ENCODE data around the gene MLXIP.

The MLXIP gene

GRCh38 chr12:122097927-122098756, 19.6 kb downstream of the MLXIP start:
- Histone ChIP-seq H3K4me3 (ENCODE audit: low read length in 2 of 2) (no peak overlapping the region), H2BK15ac (ENCODE audit: low read length) (no peak overlapping the region), H3K79me1 (ENCODE audit: low read depth, low read length) (peaks cover 15% of the 10 kb centered on the region), H3K4me1 (ENCODE audit: control insufficient read depth in 2 of 2, insufficient read depth in 1 of 2, low read depth in 1 of 2, low read length in 2 of 2) (peaks cover 4 to 11% of the 10 kb centered on the region in 2 donors), H2BK5ac (ENCODE audit: low read length) (no peak overlapping the region), H4K8ac (ENCODE audit: low read depth, low read length) (no peak overlapping the region), H4K91ac (ENCODE audit: low read depth, low read length, poor library complexity) (no peak overlapping the region), H2AK5ac (ENCODE audit: low read depth, low read length) (no peak overlapping the region), H3K36me3 (replicated peaks in 1 of 2; ENCODE audit: control insufficient read depth in 2 of 2, insufficient read depth in 2 of 2, low read length in 2 of 2) (peaks cover 0 to 1% of the 10 kb centered on the region in 2 donors), H3K27ac (replicated peaks; ENCODE audit: low read length) (no peak overlapping the region), H2BK120ac (ENCODE audit: low read depth, low read length) (no peak overlapping the region), H3K14ac (ENCODE audit: low read length) (no peak overlapping the region), H3K18ac (ENCODE audit: low read length) (no peak overlapping the region), H3K4ac (ENCODE audit: low read length) (no peak overlapping the region), H3K27me3 (ENCODE audit: control insufficient read depth in 3 of 3, insufficient read depth in 3 of 3, low read depth in 1 of 3, low read length in 3 of 3) (peaks cover 0 to 6% (median 0%) of the 10 kb centered on the region in 3 experiments), H3K4me2 (ENCODE audit: insufficient read depth, low read length, poor library complexity, severe bottlenecking) (no peak overlapping the region), H2BK12ac (ENCODE audit: low read length) (no peak overlapping the region), H3K23ac (ENCODE audit: low read depth, low read length, poor library complexity) (no peak overlapping the region), H3K9ac (ENCODE audit: low read depth, low read length, poor library complexity) (no peak overlapping the region), H2AFZ (ENCODE audit: low read length) (no peak overlapping the region), H3K9me3 (replicated peaks in 1 of 2; ENCODE audit: control insufficient read depth in 2 of 2, insufficient read depth in 1 of 2, low read depth in 1 of 2, low read length in 2 of 2) (peaks cover 6 to 16% of the 10 kb centered on the region in 2 donors)
- WGBS, 2 donors (ENCODE audit: extremely low coverage in 2 of 2, insufficient read length in 2 of 2, insufficient replicate concordance in 1 of 2), result no CpG with 5 or more reads among the region's 10 CpGs
- no peak for DNase-seq (ENCODE audit: low spot score)

- DNase-seq (ENCODE audit: low spot score), result no peak
- H2AFZ ChIP-seq (ENCODE audit: low read length), result no peak overlapping the region
- no peak overlapping the region for H3K4ac ChIP-seq (ENCODE audit: low read length)
- H3K14ac ChIP-seq (ENCODE audit: low read length), result no peak overlapping the region
- H3K36me3 ChIP-seq (replicated peaks in 1 of 2; ENCODE audit: control insufficient read depth in 2 of 2, insufficient read depth in 2 of 2, low read length in 2 of 2), result no peaks in the 10 kb centered on the region
- no peak overlapping the region for H2BK12ac ChIP-seq (ENCODE audit: low read length)
- no peak overlapping the region for H4K91ac ChIP-seq (ENCODE audit: low read depth, low read length, poor library complexity)
- H3K9ac ChIP-seq (ENCODE audit: low read depth, low read length, poor library complexity), result no peak overlapping the region
- H2BK120ac ChIP-seq (ENCODE audit: low read depth, low read length), result no peak overlapping the region
- H2BK15ac ChIP-seq (ENCODE audit: low read length), result no peak overlapping the region
- no CpG with 5 or more reads among the region's 6 CpGs for WGBS, 2 donors (ENCODE audit: extremely low coverage in 2 of 2, insufficient read length in 2 of 2, insufficient replicate concordance in 1 of 2)
- H2BK5ac ChIP-seq (ENCODE audit: low read length), result no peak overlapping the region
- no peak overlapping the region for H3K4me3 ChIP-seq (ENCODE audit: low read length in 2 of 2)
- H3K79me1 ChIP-seq (ENCODE audit: low read depth, low read length), result peaks cover 4% of the 10 kb centered on the region
- H3K27ac ChIP-seq (replicated peaks; ENCODE audit: low read length), result no peak overlapping the region
- peaks cover 4 to 11% of the 10 kb centered on the region in 2 donors for H3K4me1 ChIP-seq (ENCODE audit: control insufficient read depth in 2 of 2, insufficient read depth in 1 of 2, low read depth in 1 of 2, low read length in 2 of 2)
- no peak overlapping the region for H4K8ac ChIP-seq (ENCODE audit: low read depth, low read length)
- peaks cover 0 to 2% (median 0%) of the 10 kb centered on the region in 3 experiments for H3K27me3 ChIP-seq (ENCODE audit: control insufficient read depth in 3 of 3, insufficient read depth in 3 of 3, low read depth in 1 of 3, low read length in 3 of 3)
- no peak overlapping the region for H2AK5ac ChIP-seq (ENCODE audit: low read depth, low read length)
- peaks cover 5 to 6% of the 10 kb centered on the region in 2 donors for H3K9me3 ChIP-seq (replicated peaks in 1 of 2; ENCODE audit: control insufficient read depth in 2 of 2, insufficient read depth in 1 of 2, low read depth in 1 of 2, low read length in 2 of 2)
- H3K23ac ChIP-seq (ENCODE audit: low read depth, low read length, poor library complexity), result peak overlapping the region; percentile 32
- H3K18ac ChIP-seq (ENCODE audit: low read length), result no peak overlapping the region
- H3K4me2 ChIP-seq (ENCODE audit: insufficient read depth, low read length, poor library complexity, severe bottlenecking), result no peak overlapping the region
Observed at GRCh38 chr12:122099280-122099749, 20.8 kb downstream of the MLXIP start.

GRCh38 chr12:122099856-122100255, 21.3 kb downstream of the MLXIP start:
- DNase-seq (ENCODE audit: low spot score), result no peak
- H3K4me2 ChIP-seq (ENCODE audit: insufficient read depth, low read length, poor library complexity, severe bottlenecking), result no peak overlapping the region
- no peak overlapping the region for H2BK120ac ChIP-seq (ENCODE audit: low read depth, low read length)
- H4K91ac ChIP-seq (ENCODE audit: low read depth, low read length, poor library complexity), result no peak overlapping the region
- peaks cover 2% of the 10 kb centered on the region for H3K79me1 ChIP-seq (ENCODE audit: low read depth, low read length)
- H2AFZ ChIP-seq (ENCODE audit: low read length), result no peak overlapping the region
- peaks cover 2 to 6% of the 10 kb centered on the region in 2 donors for H3K9me3 ChIP-seq (replicated peaks in 1 of 2; ENCODE audit: control insufficient read depth in 2 of 2, insufficient read depth in 1 of 2, low read depth in 1 of 2, low read length in 2 of 2)
- H2AK5ac ChIP-seq (ENCODE audit: low read depth, low read length), result no peak overlapping the region
- H3K36me3 ChIP-seq (replicated peaks in 1 of 2; ENCODE audit: control insufficient read depth in 2 of 2, insufficient read depth in 2 of 2, low read length in 2 of 2), result no peaks in the 10 kb centered on the region
- no peak overlapping the region for H3K9ac ChIP-seq (ENCODE audit: low read depth, low read length, poor library complexity)
- no peaks in the 10 kb centered on the region for H3K27me3 ChIP-seq (ENCODE audit: control insufficient read depth in 3 of 3, insufficient read depth in 3 of 3, low read depth in 1 of 3, low read length in 3 of 3)
- H3K14ac ChIP-seq (ENCODE audit: low read length), result no peak overlapping the region
- H3K4me3 ChIP-seq (ENCODE audit: low read length in 2 of 2), result no peak overlapping the region
- H2BK12ac ChIP-seq (ENCODE audit: low read length), result no peak overlapping the region
- H3K18ac ChIP-seq (ENCODE audit: low read length), result no peak overlapping the region
- no peak overlapping the region for H2BK15ac ChIP-seq (ENCODE audit: low read length)
- peaks cover 4 to 9% of the 10 kb centered on the region in 2 donors for H3K4me1 ChIP-seq (ENCODE audit: control insufficient read depth in 2 of 2, insufficient read depth in 1 of 2, low read depth in 1 of 2, low read length in 2 of 2)
- H3K27ac ChIP-seq (replicated peaks; ENCODE audit: low read length), result no peak overlapping the region
- H3K4ac ChIP-seq (ENCODE audit: low read length), result no peak overlapping the region
- H2BK5ac ChIP-seq (ENCODE audit: low read length), result no peak overlapping the region
- WGBS, 2 donors (ENCODE audit: extremely low coverage in 2 of 2, insufficient read length in 2 of 2, insufficient replicate concordance in 1 of 2), result no CpG with 5 or more reads among the region's 3 CpGs
- H3K23ac ChIP-seq (ENCODE audit: low read depth, low read length, poor library complexity), result no peak overlapping the region
- H4K8ac ChIP-seq (ENCODE audit: low read depth, low read length), result no peak overlapping the region

- peaks cover 2% of the 10 kb centered on the region for H3K79me1 ChIP-seq (ENCODE audit: low read depth, low read length)
- no peak overlapping the region for H4K91ac ChIP-seq (ENCODE audit: low read depth, low read length, poor library complexity)
- no peak overlapping the region for H3K9ac ChIP-seq (ENCODE audit: low read depth, low read length, poor library complexity)
- DNase-seq (ENCODE audit: low spot score), result no peak
- peaks cover 2 to 6% of the 10 kb centered on the region in 2 donors for H3K9me3 ChIP-seq (replicated peaks in 1 of 2; ENCODE audit: control insufficient read depth in 2 of 2, insufficient read depth in 1 of 2, low read depth in 1 of 2, low read length in 2 of 2)
- H3K27me3 ChIP-seq (ENCODE audit: control insufficient read depth in 3 of 3, insufficient read depth in 3 of 3, low read depth in 1 of 3, low read length in 3 of 3), result no peaks in the 10 kb centered on the region
- no peak overlapping the region for H3K4ac ChIP-seq (ENCODE audit: low read length)
- no peak overlapping the region for H2AK5ac ChIP-seq (ENCODE audit: low read depth, low read length)
- no peak overlapping the region for H4K8ac ChIP-seq (ENCODE audit: low read depth, low read length)
- no peaks in the 10 kb centered on the region for H3K36me3 ChIP-seq (replicated peaks in 1 of 2; ENCODE audit: control insufficient read depth in 2 of 2, insufficient read depth in 2 of 2, low read length in 2 of 2)
- H2BK120ac ChIP-seq (ENCODE audit: low read depth, low read length), result no peak overlapping the region
- no peak overlapping the region for H3K4me2 ChIP-seq (ENCODE audit: insufficient read depth, low read length, poor library complexity, severe bottlenecking)
- H3K18ac ChIP-seq (ENCODE audit: low read length), result no peak overlapping the region
- H3K14ac ChIP-seq (ENCODE audit: low read length), result no peak overlapping the region
- WGBS, 2 donors (ENCODE audit: extremely low coverage in 2 of 2, insufficient read length in 2 of 2, insufficient replicate concordance in 1 of 2), result no CpG with 5 or more reads among the region's 1 CpG
- H2AFZ ChIP-seq (ENCODE audit: low read length), result no peak overlapping the region
- no peak overlapping the region for H3K27ac ChIP-seq (replicated peaks; ENCODE audit: low read length)
- H3K4me1 ChIP-seq (ENCODE audit: control insufficient read depth in 2 of 2, insufficient read depth in 1 of 2, low read depth in 1 of 2, low read length in 2 of 2), result peaks cover 4 to 9% of the 10 kb centered on the region in 2 donors
- H2BK12ac ChIP-seq (ENCODE audit: low read length), result no peak overlapping the region
- no peak overlapping the region for H2BK15ac ChIP-seq (ENCODE audit: low read length)
- no peak overlapping the region for H3K4me3 ChIP-seq (ENCODE audit: low read length in 2 of 2)
- H3K23ac ChIP-seq (ENCODE audit: low read depth, low read length, poor library complexity), result no peak overlapping the region
- no peak overlapping the region for H2BK5ac ChIP-seq (ENCODE audit: low read length)
Observed at GRCh38 chr12:122100568-122100967, 22.0 kb downstream of the MLXIP start.
